Keratinocyte (primary cell): ENCODE results near the gene DLG1.

ENCODE experiments used
- EZH2 ChIP-seq: IDR thresholded peaks from one replicate; pipeline ENCODE4 v1.6.1; 2012; ENCODE audit warnings: inconsistent platforms, mild to moderate bottlenecking, low read length, moderate library complexity
- TF ChIP-seq, protein P1 (sequence below), 3 experiments: IDR thresholded peaks in 1 of 3; conservative IDR thresholded peaks in 1 of 3; optimal IDR thresholded peaks in 1 of 3; 2 replicates in 2 of 3; 3 replicates in 1 of 3; pipeline versions ENCODE3 to v1.5.1; 2011; ENCODE audit warnings: low read length in 3 of 3, mild to moderate bottlenecking in 3 of 3, moderate library complexity in 2 of 3, control low read depth in 1 of 3, inconsistent platforms in 1 of 3; ENCODE audit not compliant: insufficient read depth in 2 of 3; ENCODE audit errors: extremely low read depth in 1 of 3

DNA sequence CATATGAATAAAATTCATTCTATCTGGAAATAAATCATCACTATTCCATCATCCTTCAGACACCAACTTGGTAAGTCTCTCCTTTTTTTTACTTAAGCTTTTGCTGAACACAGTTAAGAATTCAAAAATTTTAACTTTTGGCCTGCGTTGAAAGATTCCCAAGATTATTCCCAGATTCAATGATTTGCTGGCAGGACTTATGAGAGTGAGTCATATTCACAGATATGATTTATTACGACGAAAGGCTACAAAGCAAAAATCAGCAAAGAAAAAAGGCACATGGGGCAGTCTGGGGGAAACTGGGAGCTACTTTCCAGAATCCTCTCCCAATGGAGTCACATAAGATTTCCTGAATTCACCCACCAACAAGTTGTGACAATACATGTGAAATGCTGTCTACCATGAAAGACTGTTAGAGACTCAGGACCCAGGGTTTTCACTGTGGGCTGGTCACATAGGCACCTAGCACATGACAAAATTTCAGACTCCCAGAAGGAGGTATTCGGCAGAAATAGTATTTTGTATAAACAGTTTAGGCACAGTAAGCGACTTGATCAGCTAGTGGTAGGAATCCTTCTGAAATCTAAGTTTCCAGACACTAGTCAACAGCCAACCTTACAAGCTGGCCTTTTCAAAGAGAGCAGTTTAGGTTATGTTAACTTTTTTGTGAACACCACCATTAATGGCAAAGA lies 82.1 kb downstream of the DLG1 start:
- TF ChIP-seq, protein P1, sequence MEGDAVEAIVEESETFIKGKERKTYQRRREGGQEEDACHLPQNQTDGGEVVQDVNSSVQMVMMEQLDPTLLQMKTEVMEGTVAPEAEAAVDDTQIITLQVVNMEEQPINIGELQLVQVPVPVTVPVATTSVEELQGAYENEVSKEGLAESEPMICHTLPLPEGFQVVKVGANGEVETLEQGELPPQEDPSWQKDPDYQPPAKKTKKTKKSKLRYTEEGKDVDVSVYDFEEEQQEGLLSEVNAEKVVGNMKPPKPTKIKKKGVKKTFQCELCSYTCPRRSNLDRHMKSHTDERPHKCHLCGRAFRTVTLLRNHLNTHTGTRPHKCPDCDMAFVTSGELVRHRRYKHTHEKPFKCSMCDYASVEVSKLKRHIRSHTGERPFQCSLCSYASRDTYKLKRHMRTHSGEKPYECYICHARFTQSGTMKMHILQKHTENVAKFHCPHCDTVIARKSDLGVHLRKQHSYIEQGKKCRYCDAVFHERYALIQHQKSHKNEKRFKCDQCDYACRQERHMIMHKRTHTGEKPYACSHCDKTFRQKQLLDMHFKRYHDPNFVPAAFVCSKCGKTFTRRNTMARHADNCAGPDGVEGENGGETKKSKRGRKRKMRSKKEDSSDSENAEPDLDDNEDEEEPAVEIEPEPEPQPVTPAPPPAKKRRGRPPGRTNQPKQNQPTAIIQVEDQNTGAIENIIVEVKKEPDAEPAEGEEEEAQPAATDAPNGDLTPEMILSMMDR (optimal IDR thresholded peaks at IDR 0.05 in 1 of 3, IDR thresholded peaks at IDR 0.05 in 1 of 3, conservative IDR thresholded peaks at IDR 0.05 in 1 of 3; ENCODE audit: extremely low read depth in 1 of 3, insufficient read depth in 2 of 3, low read length in 3 of 3): no peak
- TF ChIP-seq EZH2: no peak
